ENCODE data around the gene CD68.

GRCh38 chr17:7563115-7563869 is 16.1 kb upstream of the CD68 start:
- TF ChIP-seq CTCF (IDR thresholded peaks at IDR 0.05; ENCODE audit: poor library complexity) (no peak), EZH2 (IDR thresholded peaks at IDR 0.05; ENCODE audit: borderline replicate concordance) (no peak)
